ENCODE results near the gene ZNF804B.

DNA sequence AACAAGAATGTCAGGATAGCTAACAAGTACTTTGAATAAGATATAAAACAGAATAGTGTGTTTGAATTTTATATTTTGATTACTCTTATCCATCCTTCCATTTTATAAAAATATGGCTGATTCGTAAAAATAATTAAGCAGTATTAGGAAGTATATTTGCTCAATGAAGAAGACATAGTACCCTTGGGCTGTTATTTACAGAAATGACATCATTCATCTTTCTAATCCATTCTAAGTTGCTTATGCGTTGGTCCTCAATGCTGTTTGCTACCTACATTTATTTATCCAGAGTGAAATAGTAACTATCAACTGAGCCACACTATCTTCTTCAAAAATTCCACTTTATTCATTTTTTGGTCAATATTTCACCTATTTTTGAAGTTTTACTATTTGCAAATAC is 2.1 kb upstream of the ZNF804B start:
- no peak for TF ChIP-seq EZH2 (IDR thresholded peaks at IDR 0.05; ENCODE audit: borderline replicate concordance, low read depth, low read length, severe bottlenecking)
- TF ChIP-seq, protein P1, sequence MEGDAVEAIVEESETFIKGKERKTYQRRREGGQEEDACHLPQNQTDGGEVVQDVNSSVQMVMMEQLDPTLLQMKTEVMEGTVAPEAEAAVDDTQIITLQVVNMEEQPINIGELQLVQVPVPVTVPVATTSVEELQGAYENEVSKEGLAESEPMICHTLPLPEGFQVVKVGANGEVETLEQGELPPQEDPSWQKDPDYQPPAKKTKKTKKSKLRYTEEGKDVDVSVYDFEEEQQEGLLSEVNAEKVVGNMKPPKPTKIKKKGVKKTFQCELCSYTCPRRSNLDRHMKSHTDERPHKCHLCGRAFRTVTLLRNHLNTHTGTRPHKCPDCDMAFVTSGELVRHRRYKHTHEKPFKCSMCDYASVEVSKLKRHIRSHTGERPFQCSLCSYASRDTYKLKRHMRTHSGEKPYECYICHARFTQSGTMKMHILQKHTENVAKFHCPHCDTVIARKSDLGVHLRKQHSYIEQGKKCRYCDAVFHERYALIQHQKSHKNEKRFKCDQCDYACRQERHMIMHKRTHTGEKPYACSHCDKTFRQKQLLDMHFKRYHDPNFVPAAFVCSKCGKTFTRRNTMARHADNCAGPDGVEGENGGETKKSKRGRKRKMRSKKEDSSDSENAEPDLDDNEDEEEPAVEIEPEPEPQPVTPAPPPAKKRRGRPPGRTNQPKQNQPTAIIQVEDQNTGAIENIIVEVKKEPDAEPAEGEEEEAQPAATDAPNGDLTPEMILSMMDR (IDR thresholded peaks at IDR 0.05; ENCODE audit: borderline replicate concordance, extremely low read depth, low read length, poor library complexity, severe bottlenecking), result no peak

Data from DND-41 (cell line).